ENCODE measurements around the gene FXYD1.

FXYD1 gene

GRCh38 chr19:35116072-35116801 lies 22.4 kb upstream of the FXYD1 start:
- DNase-seq = no peak
- Histone ChIP-seq H3K9me3 (replicated peaks; ENCODE audit: insufficient read depth, low read length) (no peaks in the 10 kb centered on the region), H3K4me3 (ENCODE audit: low read length) (no peak overlapping the region), H3K9me2 (replicated peaks; ENCODE audit: insufficient read depth, low read length) (no peaks in the 10 kb centered on the region), H2AFZ (ENCODE audit: low read length) (no peak overlapping the region), H3K27ac (ENCODE audit: low read length) (no peak overlapping the region), H3K9ac (ENCODE audit: low read length) (no peak overlapping the region), H3K36me3 (replicated peaks; ENCODE audit: insufficient read depth, low read length) (no peaks in the 10 kb centered on the region), H3K4me1 (ENCODE audit: low read length) (no peaks in the 10 kb centered on the region), H3K79me2 (ENCODE audit: low read length) (no peaks in the 10 kb centered on the region), H3F3A (ENCODE audit: insufficient read depth, low read length) (no peaks in the 10 kb centered on the region), H3K27me3 (replicated peaks; ENCODE audit: insufficient read depth, low read length) (peaks cover 71% of the 10 kb centered on the region), H4K20me1 (ENCODE audit: insufficient read depth, low read length) (no peaks in the 10 kb centered on the region), H3K4me2 (ENCODE audit: low read depth, low read length) (no peak overlapping the region)
- TF ChIP-seq EZH2phosphoT487 (IDR thresholded peaks at IDR 0.05; ENCODE audit: low read length) = no peak
- TF ChIP-seq EZH2 (optimal IDR thresholded peaks at IDR 0.05; ENCODE audit: low read depth, low read length) = no peak
- no peak for TF ChIP-seq CTCF (IDR thresholded peaks at IDR 0.05; ENCODE audit: low read length)

DNA sequence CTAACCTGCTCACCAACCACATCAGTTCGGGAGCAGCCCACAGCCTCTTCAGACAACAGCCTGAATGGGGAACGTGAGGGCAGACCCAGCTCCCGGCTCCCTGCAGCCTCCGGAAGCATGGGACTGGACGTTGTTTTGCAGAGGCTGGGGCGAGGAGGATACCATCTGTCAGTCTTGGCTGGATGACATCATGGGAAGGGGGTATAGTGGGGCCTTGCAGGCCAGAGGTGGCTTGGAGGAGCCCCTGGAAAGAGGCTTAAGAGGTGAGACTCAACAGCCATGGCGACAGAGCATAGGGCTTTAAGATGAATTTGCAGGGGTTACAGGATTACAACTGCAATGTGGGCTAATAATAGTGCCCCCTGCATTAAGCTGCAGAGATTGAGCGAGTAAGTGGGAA lies 21.5 kb upstream of the FXYD1 start:
- Histone ChIP-seq H3K79me2 (ENCODE audit: low read length) (no peaks in the 10 kb centered on the region), H3K27ac (ENCODE audit: low read length) (no peak overlapping the region)

GRCh38 chr19:35117799-35118198 lies 20.8 kb upstream of the FXYD1 start:
- peaks cover 73% of the 10 kb centered on the region for H3K27me3 ChIP-seq (replicated peaks; ENCODE audit: insufficient read depth, low read length)
- no peak overlapping the region for H3K27ac ChIP-seq (ENCODE audit: low read length)
- TF ChIP-seq CTCF (IDR thresholded peaks at IDR 0.05; ENCODE audit: low read length) (no peak), EZH2 (optimal IDR thresholded peaks at IDR 0.05; ENCODE audit: low read depth, low read length) (no peak), EZH2phosphoT487 (IDR thresholded peaks at IDR 0.05; ENCODE audit: low read length) (no peak)
- no peak overlapping the region for H3K4me2 ChIP-seq (ENCODE audit: low read depth, low read length)
- H3K36me3 ChIP-seq (replicated peaks; ENCODE audit: insufficient read depth, low read length) = no peaks in the 10 kb centered on the region
- H4K20me1 ChIP-seq (ENCODE audit: insufficient read depth, low read length) = no peaks in the 10 kb centered on the region
- H2AFZ ChIP-seq (ENCODE audit: low read length) = no peak overlapping the region
- DNase-seq = no peak
- H3F3A ChIP-seq (ENCODE audit: insufficient read depth, low read length) = no peaks in the 10 kb centered on the region
- H3K9me3 ChIP-seq (replicated peaks; ENCODE audit: insufficient read depth, low read length) = no peaks in the 10 kb centered on the region
- no peaks in the 10 kb centered on the region for H3K79me2 ChIP-seq (ENCODE audit: low read length)
- H3K9ac ChIP-seq (ENCODE audit: low read length) = no peak overlapping the region
- H3K4me3 ChIP-seq (ENCODE audit: low read length) = no peak overlapping the region
- no peaks in the 10 kb centered on the region for H3K4me1 ChIP-seq (ENCODE audit: low read length)
- no peaks in the 10 kb centered on the region for H3K9me2 ChIP-seq (replicated peaks; ENCODE audit: insufficient read depth, low read length)

More for the DNA sequence above, 21.5 kb upstream of the FXYD1 start:
- Histone ChIP-seq H3K9me3 (replicated peaks; ENCODE audit: insufficient read depth, low read length) (no peaks in the 10 kb centered on the region), H3K4me3 (ENCODE audit: low read length) (no peak overlapping the region), H3K36me3 (replicated peaks; ENCODE audit: insufficient read depth, low read length) (no peaks in the 10 kb centered on the region), H4K20me1 (ENCODE audit: insufficient read depth, low read length) (no peaks in the 10 kb centered on the region), H3F3A (ENCODE audit: insufficient read depth, low read length) (no peaks in the 10 kb centered on the region), H3K27me3 (replicated peaks; ENCODE audit: insufficient read depth, low read length) (peaks cover 73% of the 10 kb centered on the region), H2AFZ (ENCODE audit: low read length) (no peak overlapping the region), H3K4me1 (ENCODE audit: low read length) (no peaks in the 10 kb centered on the region), H3K9me2 (replicated peaks; ENCODE audit: insufficient read depth, low read length) (no peaks in the 10 kb centered on the region), H3K9ac (ENCODE audit: low read length) (no peak overlapping the region), H3K4me2 (ENCODE audit: low read depth, low read length) (no peak overlapping the region)
- DNase-seq = no peak
- no peak for TF ChIP-seq EZH2phosphoT487 (IDR thresholded peaks at IDR 0.05; ENCODE audit: low read length)
- TF ChIP-seq EZH2 (optimal IDR thresholded peaks at IDR 0.05; ENCODE audit: low read depth, low read length) = no peak
- no peak for TF ChIP-seq CTCF (IDR thresholded peaks at IDR 0.05; ENCODE audit: low read length)
